ENCODE results near the gene PGGHG.
"Not testable (repeated sequence)": the region's sequence is repeated elsewhere in the genome, so short reads cannot be mapped to it uniquely, and the experiment has no call there.

PGGHG gene

GRCh38 chr11:299081-299891 is 10.4 kb downstream of the PGGHG start, which contains the start of gene IFITM5:
Gene IFITM5, minus strand, starts transcription at chr11:299526. Its CDS starts 36 bp downstream, at chr11:299490.
- no peak for DNase-seq

DNA sequence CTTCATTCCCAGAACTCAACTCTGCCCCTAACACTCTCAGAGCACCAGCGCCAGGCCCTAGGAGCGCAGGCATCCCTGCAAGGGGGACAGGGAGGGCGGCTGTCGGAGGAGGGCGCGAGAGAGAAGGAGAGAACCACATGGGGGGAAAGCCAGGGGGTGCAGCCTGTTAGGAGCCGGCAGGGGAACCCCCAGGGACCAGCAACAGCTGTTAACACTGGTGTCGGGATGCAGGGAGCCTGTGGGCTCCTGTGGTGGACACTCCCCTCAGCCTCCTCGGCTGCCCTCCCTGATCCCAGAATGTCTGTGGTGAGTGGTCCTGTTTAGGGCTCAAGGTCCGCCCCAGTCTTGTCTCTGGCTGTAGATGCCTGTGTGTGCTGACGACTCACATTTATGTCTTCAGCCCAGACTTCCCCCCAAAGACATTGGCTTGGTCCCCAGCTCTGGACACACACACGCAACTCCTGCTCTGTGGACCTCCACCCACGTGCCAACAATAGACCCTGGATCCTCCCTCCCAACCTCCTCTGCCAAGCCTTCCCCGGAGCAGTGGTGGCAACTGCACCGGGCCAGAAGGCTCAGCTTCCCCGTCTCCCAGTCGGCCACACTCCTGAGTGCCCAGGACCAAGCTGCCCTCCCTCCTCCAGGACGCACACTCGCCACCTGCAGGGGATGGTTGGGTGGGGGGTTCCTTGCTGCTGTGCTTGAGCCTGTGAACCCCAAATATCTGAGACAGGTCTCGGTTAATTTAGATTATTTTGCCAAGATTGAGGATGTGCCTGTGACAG is 11.2 kb downstream of the PGGHG start:
- DNase-seq, result peak; percentile 24

GRCh38 chr11:303363-303762 is 14.4 kb downstream of the PGGHG start:
- DNase-seq, result no peak

DNA sequence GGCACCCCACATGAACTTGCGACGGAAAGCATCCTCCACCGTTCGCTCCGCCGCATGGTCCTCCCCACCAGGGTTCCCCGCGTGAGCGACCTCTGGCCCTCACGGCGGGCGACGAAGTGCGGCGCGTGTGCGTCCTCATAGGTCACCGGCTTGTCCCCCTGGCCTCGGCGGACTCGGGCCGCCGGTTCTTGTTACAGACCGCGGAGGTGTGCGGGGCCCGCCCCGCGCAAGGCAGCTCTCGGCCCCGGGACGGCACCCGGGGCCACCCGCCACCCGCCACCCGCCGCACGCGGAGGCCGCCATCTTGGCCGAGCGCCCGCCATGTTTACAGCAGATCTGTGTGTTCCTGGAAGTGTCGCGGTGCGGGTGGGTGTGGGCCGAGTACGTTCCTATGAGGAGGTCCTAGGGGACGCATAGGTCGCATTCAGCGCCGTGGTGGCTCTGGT is 15.2 kb downstream of the PGGHG start:
- DNase-seq, result no peak

- DNase-seq, result peak; percentile 85
Observed at GRCh38 chr11:304915-305843, 16.3 kb downstream of the PGGHG start.

DNA sequence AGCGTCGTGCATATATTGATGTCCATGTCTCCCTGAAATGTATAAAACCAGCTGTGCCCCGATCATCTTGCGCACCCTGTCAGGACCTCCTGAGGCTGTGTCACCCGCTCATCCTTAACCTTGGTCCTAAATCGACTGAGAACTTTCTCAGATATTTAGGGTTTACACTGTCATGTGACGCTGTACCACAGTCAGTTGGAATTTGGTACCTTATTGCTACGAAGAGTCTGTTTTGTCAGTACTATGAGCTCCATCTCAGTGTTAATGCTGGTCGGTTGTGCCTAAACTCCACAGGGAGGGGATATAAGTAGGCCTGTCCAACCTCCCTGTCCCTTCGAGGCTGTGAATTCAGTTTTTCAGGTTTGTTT is 16.9 kb downstream of the PGGHG start:
- no peak for DNase-seq

DNA sequence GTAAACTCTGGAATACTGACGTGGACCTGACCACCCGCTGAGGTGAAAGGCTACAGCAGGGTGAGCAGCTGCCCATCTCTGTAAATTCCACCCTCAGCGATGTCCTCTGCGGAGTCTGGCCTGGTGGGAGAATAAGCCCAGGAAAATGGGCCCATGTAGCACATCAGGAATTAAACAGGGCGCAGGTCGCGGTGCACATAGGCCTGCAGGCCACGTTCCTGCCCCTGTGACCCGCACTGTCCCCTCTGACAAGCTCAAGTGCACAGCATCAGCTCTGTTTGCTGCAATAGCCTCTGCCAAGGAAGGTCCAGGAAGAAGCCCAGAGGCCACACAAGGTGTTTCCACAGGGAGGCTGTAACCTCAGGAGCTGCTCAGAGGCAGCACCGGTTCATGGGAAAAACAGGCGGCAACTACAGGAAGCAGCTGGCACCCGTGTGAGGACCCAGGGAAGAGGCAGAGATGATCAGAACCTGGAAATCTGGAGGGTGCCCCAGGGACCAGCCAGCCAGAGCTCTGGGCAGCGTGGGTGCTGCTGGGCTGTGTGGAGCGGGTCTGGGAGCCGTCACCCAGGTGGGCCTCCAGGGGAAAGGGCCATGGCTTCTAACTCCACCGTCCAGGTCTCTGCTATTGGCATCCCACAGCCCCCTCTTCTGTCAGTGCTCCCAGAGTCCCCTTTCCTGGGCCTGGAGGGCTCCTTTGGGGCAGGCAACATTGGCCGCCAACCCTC is 17.9 kb downstream of the PGGHG start:
- no peak for DNase-seq

DNA sequence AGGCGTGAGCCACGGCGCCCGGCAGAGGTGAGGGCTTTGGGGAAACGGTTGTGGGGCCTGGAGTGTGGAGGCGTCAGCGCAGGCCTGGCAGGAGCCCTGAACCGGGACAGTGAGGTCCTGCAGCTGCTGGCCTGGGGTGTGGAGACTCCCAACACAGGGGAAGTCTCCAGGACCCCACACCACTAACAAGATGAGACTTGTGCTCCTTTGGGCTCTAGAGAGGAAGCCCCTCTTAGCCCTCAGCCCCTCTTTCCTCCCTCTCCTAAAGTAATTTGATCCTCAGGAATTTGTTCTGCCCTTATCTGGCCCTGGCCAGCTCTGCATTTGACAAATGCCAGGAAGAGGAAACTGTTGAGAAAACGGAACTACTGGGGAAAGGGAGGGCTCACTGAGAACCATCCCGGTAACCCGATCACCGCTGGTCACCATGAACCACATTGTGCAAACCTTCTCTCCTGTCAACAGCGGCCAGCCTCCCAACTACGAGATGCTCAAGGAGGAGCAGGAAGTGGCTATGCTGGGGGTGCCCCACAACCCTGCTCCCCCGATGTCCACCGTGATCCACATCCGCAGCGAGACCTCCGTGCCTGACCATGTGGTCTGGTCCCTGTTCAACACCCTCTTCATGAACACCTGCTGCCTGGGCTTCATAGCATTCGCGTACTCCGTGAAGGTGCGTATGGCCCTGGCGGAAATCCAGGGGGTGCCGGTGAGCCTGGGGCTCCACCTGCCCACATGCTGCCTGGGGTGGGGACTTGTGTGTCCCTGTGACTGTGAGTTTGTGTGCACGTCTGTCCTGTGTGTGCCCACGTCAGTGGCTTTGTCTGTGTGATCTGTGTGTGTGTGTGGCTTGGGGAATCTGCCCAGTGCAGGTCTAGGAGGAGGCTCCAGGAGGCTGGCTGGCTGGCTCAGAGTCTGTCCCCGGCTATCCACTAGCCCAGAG is 19.1 kb downstream of the PGGHG start, which contains the start of gene IFITM2:
IFITM2 (plus strand) TSS at position 51 of the 943 bp plus-strand sequence; CDS start at position 428, 377 bp downstream.
- DNase-seq, result peak; percentile 92

DNA sequence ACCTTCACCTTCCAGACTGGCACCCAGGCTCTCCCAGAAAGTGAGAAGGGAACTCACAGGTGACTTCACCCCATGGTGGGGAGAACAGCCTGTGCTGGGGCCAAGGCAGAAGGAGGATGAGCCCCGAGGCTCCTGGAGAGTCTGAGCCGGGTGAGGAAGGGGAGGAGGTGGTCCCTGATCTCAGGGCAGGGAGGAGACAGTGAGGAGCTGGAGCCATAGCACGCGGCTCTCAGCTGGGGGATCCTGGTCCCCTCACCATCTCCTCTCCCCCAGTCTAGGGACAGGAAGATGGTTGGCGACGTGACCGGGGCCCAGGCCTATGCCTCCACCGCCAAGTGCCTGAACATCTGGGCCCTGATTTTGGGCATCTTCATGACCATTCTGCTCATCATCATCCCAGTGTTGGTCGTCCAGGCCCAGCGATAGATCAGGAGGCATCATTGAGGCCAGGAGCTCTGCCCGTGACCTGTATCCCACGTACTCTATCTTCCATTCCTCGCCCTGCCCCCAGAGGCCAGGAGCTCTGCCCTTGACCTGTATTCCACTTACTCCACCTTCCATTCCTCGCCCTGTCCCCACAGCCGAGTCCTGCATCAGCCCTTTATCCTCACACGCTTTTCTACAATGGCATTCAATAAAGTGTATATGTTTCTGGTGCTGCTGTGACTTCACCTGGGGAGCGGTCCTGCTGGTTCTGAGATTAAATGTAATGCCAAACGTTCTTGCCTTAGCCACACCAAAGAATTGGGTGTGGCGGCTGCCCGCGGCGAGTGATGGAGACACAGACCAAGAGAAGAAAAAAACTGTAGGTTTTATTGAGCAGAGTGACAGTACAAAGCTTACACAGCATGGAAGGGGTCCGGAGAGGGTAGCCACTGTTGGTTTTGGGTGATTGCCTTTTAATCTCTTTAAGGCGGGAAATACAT is 20.1 kb downstream of the PGGHG start:
- DNase-seq, result peak; percentile 45

- peak; percentile 39 for DNase-seq
Observed at GRCh38 chr11:309979-310572, 21.1 kb downstream of the PGGHG start.

DNA sequence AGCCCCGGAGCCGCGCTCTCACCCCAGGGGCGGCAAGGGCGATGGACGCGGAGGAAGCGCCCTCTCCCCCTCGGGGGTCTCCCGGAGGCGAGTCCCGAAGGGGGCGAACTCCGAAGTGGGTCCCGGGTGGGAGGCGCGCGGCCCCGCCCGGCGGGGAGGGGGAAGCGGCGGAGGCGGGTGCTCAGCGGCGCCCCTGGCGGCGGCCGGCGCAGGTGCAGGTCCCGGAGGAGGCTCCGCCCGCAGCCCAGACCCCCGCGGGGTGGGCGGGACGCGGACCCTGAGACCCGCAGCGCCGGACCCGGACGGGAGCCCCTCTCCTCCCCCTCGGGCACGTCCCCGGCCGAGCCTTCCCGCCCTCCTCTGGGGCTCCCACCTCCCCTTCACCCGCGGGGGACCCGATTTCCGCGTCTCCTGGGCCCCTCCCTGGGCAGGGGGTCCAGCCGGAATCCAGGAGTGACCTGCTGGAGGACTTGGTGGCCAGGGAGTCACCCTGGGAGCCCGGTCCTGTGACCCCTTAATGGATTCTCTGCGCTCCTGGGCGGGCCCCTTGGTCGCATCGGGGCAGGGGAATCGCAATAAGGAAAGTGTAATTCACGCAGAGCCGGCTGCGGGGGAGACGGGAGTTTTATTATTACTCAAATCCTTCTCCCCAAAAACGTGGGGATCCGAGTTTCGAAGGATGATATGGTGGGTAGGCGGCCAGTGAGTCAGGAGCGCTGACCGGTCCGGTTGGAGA is 22.3 kb downstream of the PGGHG start:
- DNase-seq, result not testable (repeated sequence)

- DNase-seq, result no peak
Observed at GRCh38 chr11:312092-312816, 23.3 kb downstream of the PGGHG start.

DNA sequence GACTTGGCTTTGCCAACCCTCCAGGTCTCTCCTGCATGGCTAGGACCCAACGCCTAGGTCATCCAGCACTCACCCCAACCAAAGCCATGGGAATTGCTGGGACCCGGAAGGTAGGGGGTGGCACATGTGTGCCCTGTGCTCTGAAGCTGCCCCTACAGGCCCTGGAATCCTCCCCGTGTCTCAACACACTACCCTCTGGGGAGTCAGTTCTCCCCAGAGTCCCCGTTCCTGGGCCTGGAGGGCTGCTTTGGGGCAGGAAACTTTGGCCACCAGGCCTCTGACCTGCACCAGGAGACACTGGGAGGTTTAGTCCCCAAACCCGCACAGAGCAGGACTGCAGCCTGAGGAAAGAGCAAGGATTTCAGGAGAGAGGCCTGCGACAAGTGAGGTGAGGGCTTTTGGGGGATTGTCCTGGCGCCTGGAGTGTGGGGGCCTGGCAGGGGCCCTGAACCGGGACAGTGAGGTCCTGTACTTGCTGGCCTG is 24.4 kb downstream of the PGGHG start:
- peak; percentile 55 for DNase-seq

DNA sequence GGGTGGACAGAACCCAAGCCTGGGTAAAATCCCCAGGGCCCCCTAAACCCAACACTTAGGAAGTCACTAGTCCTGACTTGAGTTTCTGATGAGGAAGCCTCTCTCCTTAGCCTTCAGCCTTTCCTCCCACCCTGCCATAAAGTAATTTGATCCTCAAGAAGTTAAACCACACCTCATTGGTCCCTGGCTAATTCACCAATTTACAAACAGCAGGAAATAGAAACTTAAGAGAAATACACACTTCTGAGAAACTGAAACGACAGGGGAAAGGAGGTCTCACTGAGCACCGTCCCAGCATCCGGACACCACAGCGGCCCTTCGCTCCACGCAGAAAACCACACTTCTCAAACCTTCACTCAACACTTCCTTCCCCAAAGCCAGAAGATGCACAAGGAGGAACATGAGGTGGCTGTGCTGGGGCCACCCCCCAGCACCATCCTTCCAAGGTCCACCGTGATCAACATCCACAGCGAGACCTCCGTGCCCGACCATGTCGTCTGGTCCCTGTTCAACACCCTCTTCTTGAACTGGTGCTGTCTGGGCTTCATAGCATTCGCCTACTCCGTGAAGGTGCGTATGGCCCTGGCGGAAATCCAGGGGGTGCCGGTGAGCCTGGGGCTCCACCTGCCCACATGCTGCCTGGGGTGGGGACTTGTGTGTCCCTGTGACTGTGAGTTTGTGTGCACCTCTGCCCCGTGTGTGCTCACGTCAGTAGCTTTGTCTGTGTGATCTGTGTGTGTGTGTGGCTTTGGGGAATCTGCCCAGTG is 25.0 kb downstream of the PGGHG start, which contains the start of gene IFITM1:
IFITM1 (plus strand) TSS at position 254 of the 767 bp plus-strand sequence; CDS start at position 385, 131 bp downstream.
- DNase-seq, result peak; percentile 93

DNA sequence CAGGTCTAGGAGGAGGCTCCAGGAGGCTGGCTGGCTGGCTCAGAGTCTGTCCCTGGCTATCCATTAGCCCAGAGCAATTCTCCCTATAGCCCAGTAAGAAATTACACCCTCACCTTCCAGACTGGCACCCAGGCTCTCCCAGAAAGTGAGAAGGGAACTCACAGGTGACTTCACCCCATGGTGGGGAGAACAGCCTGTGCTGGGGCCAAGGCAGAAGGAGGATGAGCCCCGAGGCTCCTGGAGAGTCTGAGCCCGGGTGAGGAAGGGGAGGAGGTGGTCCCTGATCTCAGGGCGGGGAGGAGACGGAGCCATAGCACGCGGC is 25.6 kb downstream of the PGGHG start:
- DNase-seq, result peak; percentile 45

GRCh38 chr11:315051-315481 is 26.1 kb downstream of the PGGHG start:
- DNase-seq, result no peak

DNA sequence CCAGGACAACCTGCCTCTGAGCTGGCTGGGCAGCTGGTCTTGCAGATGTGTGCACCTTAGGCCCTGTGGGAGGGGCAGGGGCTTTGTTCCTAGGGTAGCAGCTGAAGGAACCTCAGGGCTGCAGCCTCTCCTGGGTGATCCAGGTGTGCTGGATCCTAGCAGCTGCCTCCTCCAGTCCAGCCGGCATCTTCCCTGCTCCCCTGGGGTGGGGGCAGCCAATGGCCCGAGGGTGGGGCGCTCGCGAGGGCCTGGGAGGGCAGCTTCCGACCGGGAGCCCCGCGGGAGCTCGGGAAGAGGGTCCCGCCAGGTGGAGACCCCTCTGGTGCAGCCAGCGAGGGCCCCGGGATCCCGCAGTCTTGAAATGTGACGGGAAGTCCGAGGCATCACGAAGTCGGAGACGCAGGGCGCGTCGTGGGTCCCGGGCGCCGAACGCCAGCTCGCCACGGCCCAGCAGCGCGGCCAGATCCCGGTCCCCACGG is 26.6 kb downstream of the PGGHG start:
- DNase-seq, result no peak
